Activated naive CD4-positive, alpha-beta T cell treated with anti-CD3 and anti-CD28 coated beads, Interleukin-2, amount 10 ng/mL, durations not matched to agents 7 days and 5 days (primary cell): Measurements from ENCODE around the gene FOXK2.
"Not testable (repeated sequence)": the region's sequence is repeated elsewhere in the genome, so short reads cannot be mapped to it uniquely, and the experiment has no call there.

Experiments
- CTCF ChIA-PET: fragments of 350-600 bp; sonication (Branson Sonifier 250); formaldehyde crosslinking; loops from one replicate; lab custom pipeline; 2021; ENCODE audit warnings: antibody characterized with exemption; lab: Charles Lee
- DNase-seq: peaks from one replicate; pipeline ENCODE4 v3.0.0-alpha.2; 2020
- H3K27ac Mint-ChIP-seq: one replicate; pipeline ENCODE4 v1.8.0; 2021; ENCODE audit warnings: mild to moderate bottlenecking, moderate library complexity, mixed read lengths
- H3K27me3 Mint-ChIP-seq: one replicate; pipeline ENCODE4 v1.8.0; 2021; ENCODE audit warnings: mild to moderate bottlenecking, mixed read lengths
- H3K36me3 Mint-ChIP-seq: one replicate; pipeline ENCODE4 v1.8.0; 2021; ENCODE audit warnings: mixed read lengths
- H3K4me1 Mint-ChIP-seq: one replicate; pipeline ENCODE4 v1.8.0; 2021; ENCODE audit warnings: mixed read lengths
- H3K4me3 Mint-ChIP-seq: one replicate; pipeline ENCODE4 v1.8.0; 2021; ENCODE audit warnings: mild to moderate bottlenecking, moderate library complexity, mixed read lengths
- H3K9me3 Mint-ChIP-seq: one replicate; pipeline ENCODE4 v1.8.0; 2021; ENCODE audit warnings: mixed read lengths

Gene FOXK2

GRCh38 chr17:82531431-82531881, 11.9 kb downstream of the FOXK2 start:
- Mint-ChIP-seq H3K9me3 (no peaks in the 10 kb centered on the region), H3K4me3 (no peak overlapping the region)
- CTCF ChIA-PET = interaction anchor here (1.6 kb wide), 1 partner anchor 20 kb away, joined by 4 read pairs; no protein-coding TSS in a partner anchor

GRCh38 chr17:82534401-82534812, 14.9 kb downstream of the FOXK2 start:
- no peak overlapping the region for H3K4me3 Mint-ChIP-seq
- CTCF ChIA-PET = no interaction called here
- H3K27ac Mint-ChIP-seq = no peak overlapping the region
- H3K4me1 Mint-ChIP-seq = peaks cover 53% of the 10 kb centered on the region
- no peak for DNase-seq
- no peaks in the 10 kb centered on the region for H3K27me3 Mint-ChIP-seq
- H3K36me3 Mint-ChIP-seq = peaks cover 11% of the 10 kb centered on the region
- H3K9me3 Mint-ChIP-seq = no peaks in the 10 kb centered on the region

More at GRCh38 chr17:82531431-82531881, 11.9 kb downstream of the FOXK2 start:
- peaks cover 54% of the 10 kb centered on the region for H3K4me1 Mint-ChIP-seq
- peak overlapping the region; percentile 66 for H3K27ac Mint-ChIP-seq
- no peak for DNase-seq
- no peaks in the 10 kb centered on the region for H3K27me3 Mint-ChIP-seq
- peaks cover 11% of the 10 kb centered on the region for H3K36me3 Mint-ChIP-seq

- Mint-ChIP-seq H3K4me3 (no peak overlapping the region), H3K9me3 (no peaks in the 10 kb centered on the region), H3K4me1 (peaks cover 42% of the 10 kb centered on the region), H3K27me3 (no peaks in the 10 kb centered on the region), H3K27ac (peak overlapping the region; percentile 81), H3K36me3 (peaks cover 3% of the 10 kb centered on the region)
- no peak for DNase-seq
- CTCF ChIA-PET = interaction anchor here (0.6 to 1.9 kb wide), 5 partner anchors 10 to 41 kb away, joined by 3 to 8 read pairs (median 4); partner anchors contain the start of gene FOXK2
These were observed 17.1 kb downstream of the FOXK2 start for GRCh38 chr17:82536512-82537201.

- CTCF ChIA-PET = interaction anchor here (0.6 to 1.9 kb wide), 5 partner anchors 10 to 188 kb away, joined by 3 to 8 read pairs (median 4); no protein-coding TSS in a partner anchor
- H3K36me3 Mint-ChIP-seq, H3K27me3 Mint-ChIP-seq, H3K27ac Mint-ChIP-seq, H3K4me3 Mint-ChIP-seq, DNase-seq, H3K9me3 Mint-ChIP-seq: not testable (repeated sequence)
- peaks cover 42% of the 10 kb centered on the region for H3K4me1 Mint-ChIP-seq
These were observed 17.7 kb downstream of the FOXK2 start for GRCh38 chr17:82537228-82537627.

- H3K27ac Mint-ChIP-seq, CTCF ChIA-PET, H3K9me3 Mint-ChIP-seq, DNase-seq, H3K4me3 Mint-ChIP-seq, H3K36me3 Mint-ChIP-seq, H3K27me3 Mint-ChIP-seq: not testable (repeated sequence)
- peaks cover 39% of the 10 kb centered on the region for H3K4me1 Mint-ChIP-seq
These were observed 19.5 kb downstream of the FOXK2 start for GRCh38 chr17:82539076-82539475.

- DNase-seq = no peak
- Mint-ChIP-seq H3K9me3 (no peaks in the 10 kb centered on the region), H3K4me3 (no peak overlapping the region), H3K27ac (no peak overlapping the region), H3K36me3 (no peaks in the 10 kb centered on the region), H3K4me1 (peaks cover 21% of the 10 kb centered on the region), H3K27me3 (no peaks in the 10 kb centered on the region)
- CTCF ChIA-PET = interaction anchor here (0.7 kb wide), 1 partner anchor 119 kb away, joined by 3 read pairs; no protein-coding TSS in a partner anchor
These were observed 22.9 kb downstream of the FOXK2 start for GRCh38 chr17:82542439-82542838.

- CTCF ChIA-PET = interaction anchor here (1.0 to 1.3 kb wide), 3 partner anchors 10 to 38 kb away, joined by 3 read pairs; no protein-coding TSS in a partner anchor
- Mint-ChIP-seq H3K4me1 (peaks cover 12% of the 10 kb centered on the region), H3K9me3 (no peaks in the 10 kb centered on the region), H3K27ac (no peak overlapping the region), H3K4me3 (no peak overlapping the region), H3K27me3 (no peaks in the 10 kb centered on the region), H3K36me3 (peaks cover 3% of the 10 kb centered on the region)
- no peak for DNase-seq
These were observed 25.0 kb downstream of the FOXK2 start for GRCh38 chr17:82544431-82545070.

GRCh38 chr17:82545071-82545462, 25.5 kb downstream of the FOXK2 start:
- Mint-ChIP-seq H3K9me3 (no peaks in the 10 kb centered on the region), H3K27ac (no peak overlapping the region), H3K4me3 (no peak overlapping the region), H3K36me3 (peaks cover 3% of the 10 kb centered on the region), H3K4me1 (peaks cover 12% of the 10 kb centered on the region), H3K27me3 (no peaks in the 10 kb centered on the region)
- CTCF ChIA-PET = interaction anchor here (1.0 to 1.3 kb wide), 3 partner anchors 9 to 39 kb away, joined by 3 read pairs; no protein-coding TSS in a partner anchor
- no peak for DNase-seq

GRCh38 chr17:82547981-82548380, 28.4 kb downstream of the FOXK2 start:
- CTCF ChIA-PET = no interaction called here
- H3K36me3 Mint-ChIP-seq = peaks cover 3% of the 10 kb centered on the region
- H3K27me3 Mint-ChIP-seq = no peaks in the 10 kb centered on the region
- H3K27ac Mint-ChIP-seq = no peak overlapping the region
- H3K4me3 Mint-ChIP-seq = no peak overlapping the region
- peaks cover 19% of the 10 kb centered on the region for H3K4me1 Mint-ChIP-seq
- H3K9me3 Mint-ChIP-seq = no peaks in the 10 kb centered on the region
- DNase-seq = no peak

GRCh38 chr17:82548681-82549303, 29.3 kb downstream of the FOXK2 start:
- H3K36me3 Mint-ChIP-seq = peaks cover 3% of the 10 kb centered on the region
- no peaks in the 10 kb centered on the region for H3K9me3 Mint-ChIP-seq
- CTCF ChIA-PET = no interaction called here
- no peak overlapping the region for H3K27ac Mint-ChIP-seq
- peaks cover 19% of the 10 kb centered on the region for H3K4me1 Mint-ChIP-seq
- no peaks in the 10 kb centered on the region for H3K27me3 Mint-ChIP-seq
- H3K4me3 Mint-ChIP-seq = no peak overlapping the region
- DNase-seq = no peak

GRCh38 chr17:82551779-82552457, 32.4 kb downstream of the FOXK2 start:
- no peaks in the 10 kb centered on the region for H3K9me3 Mint-ChIP-seq
- CTCF ChIA-PET = interaction anchor here (0.6 to 1.2 kb wide), 10 partner anchors 9 to 201 kb away, joined by 3 to 5 read pairs (median 3); no protein-coding TSS in a partner anchor
- H3K4me1 Mint-ChIP-seq = peaks cover 21% of the 10 kb centered on the region
- peak; percentile 87 for DNase-seq
- no peak overlapping the region for H3K4me3 Mint-ChIP-seq
- H3K27me3 Mint-ChIP-seq = no peaks in the 10 kb centered on the region
- peaks cover 3% of the 10 kb centered on the region for H3K36me3 Mint-ChIP-seq
- peak overlapping the region; percentile 5 for H3K27ac Mint-ChIP-seq

GRCh38 chr17:82552580-82552979, 33.0 kb downstream of the FOXK2 start:
- DNase-seq = no peak
- no peak overlapping the region for H3K27ac Mint-ChIP-seq
- H3K9me3 Mint-ChIP-seq = no peaks in the 10 kb centered on the region
- no peak overlapping the region for H3K4me3 Mint-ChIP-seq
- H3K36me3 Mint-ChIP-seq = peaks cover 4% of the 10 kb centered on the region
- H3K4me1 Mint-ChIP-seq = peaks cover 19% of the 10 kb centered on the region
- no peaks in the 10 kb centered on the region for H3K27me3 Mint-ChIP-seq
- CTCF ChIA-PET = interaction anchor here (0.9 to 2.2 kb wide), 3 partner anchors 16 to 60 kb away, joined by 3 to 8 read pairs (median 4); no protein-coding TSS in a partner anchor

- no peaks in the 10 kb centered on the region for H3K27me3 Mint-ChIP-seq
- DNase-seq = no peak
- H3K27ac Mint-ChIP-seq = no peak overlapping the region
- CTCF ChIA-PET = interaction anchor here (0.9 to 2.2 kb wide), 9 partner anchors 8 to 134 kb away, joined by 3 to 8 read pairs (median 3); partner anchors contain the start of gene OGFOD3
- H3K36me3 Mint-ChIP-seq = peaks cover 4% of the 10 kb centered on the region
- no peak overlapping the region for H3K4me3 Mint-ChIP-seq
- peaks cover 19% of the 10 kb centered on the region for H3K4me1 Mint-ChIP-seq
- H3K9me3 Mint-ChIP-seq = no peaks in the 10 kb centered on the region
These were observed 33.8 kb downstream of the FOXK2 start for GRCh38 chr17:82553210-82553930.
